ENCODE results near the gene SCO2. TPM values are rescaled to one million over a fixed set of nuclear protein-coding genes. Genes with fewer than 3 reads are reported as not detected.
A peak's percentile ranks its signal among the peaks of the same experiment; 100 is the strongest.

SCO2 gene
- total RNA-seq, 2 experiments from 2014 or later = 4.1 to 4.9 TPM

GRCh38 chr22:50497093-50497492 lies 28.3 kb downstream of the SCO2 start:
- no peak overlapping the region for H2AFZ ChIP-seq (ENCODE audit: low read length)
- H3K4me2 ChIP-seq (ENCODE audit: low read length) = no peak overlapping the region
- POLR2A ChIA-PET = interaction anchor here (0.7 to 1.0 kb wide), 2 partner anchors 29 to 163 kb away, joined by 3 to 4 read pairs; partner anchors contain the start of gene SCO2
- H3K9me2 ChIP-seq (ENCODE audit: insufficient read depth, low read length) = no peaks in the 10 kb centered on the region
- TF ChIP-seq EZH2phosphoT487 (IDR thresholded peaks at IDR 0.05; ENCODE audit: borderline replicate concordance, low read depth, low read length) (no peak), CTCF (conservative IDR thresholded peaks at IDR 0.05; ENCODE audit: low read length) (no peak)
- no peak for DNase-seq (ENCODE audit: low spot score)
- no peak overlapping the region for H3K27ac ChIP-seq (ENCODE audit: low read depth, low read length, poor library complexity, severe bottlenecking)
- H3K36me3 ChIP-seq (ENCODE audit: insufficient read depth, low read length) = no peaks in the 10 kb centered on the region
- H3K9me3 ChIP-seq (ENCODE audit: low read length) = no peaks in the 10 kb centered on the region
- no TSS peak for BruUV-seq (replicated peaks)
- no peaks in the 10 kb centered on the region for H3K79me2 ChIP-seq (ENCODE audit: insufficient read depth, low read depth, low read length)
- intact Hi-C loops (cut with micrococcal nuclease; ENCODE audit: unreplicated experiment) = no loop called here
- no peak overlapping the region for H3K4me3 ChIP-seq (ENCODE audit: low read depth, low read length, poor library complexity, severe bottlenecking)
- no peaks in the 10 kb centered on the region for H4K20me1 ChIP-seq (ENCODE audit: insufficient read depth, low read length)
- peaks cover 22% of the 10 kb centered on the region for H3K4me1 ChIP-seq (ENCODE audit: insufficient read depth, low read length, poor library complexity, severe bottlenecking)
- CTCF ChIA-PET (ENCODE audit: unreplicated experiment) = interaction anchor here (1.2 kb wide), 1 partner anchor 24 kb away, joined by 4 read pairs; no protein-coding TSS in a partner anchor

- Histone ChIP-seq H3K9me3 (ENCODE audit: low read length) (no peaks in the 10 kb centered on the region), H3K4me1 (ENCODE audit: insufficient read depth, low read length, poor library complexity, severe bottlenecking) (peaks cover 8% of the 10 kb centered on the region), H4K20me1 (ENCODE audit: insufficient read depth, low read length) (no peaks in the 10 kb centered on the region), H3K27ac (ENCODE audit: low read depth, low read length, poor library complexity, severe bottlenecking) (no peak overlapping the region), H3K36me3 (ENCODE audit: insufficient read depth, low read length) (no peaks in the 10 kb centered on the region), H3K79me2 (ENCODE audit: insufficient read depth, low read depth, low read length) (no peaks in the 10 kb centered on the region), H3K9me2 (ENCODE audit: insufficient read depth, low read length) (no peaks in the 10 kb centered on the region), H2AFZ (ENCODE audit: low read length) (peak overlapping the region; percentile 30; the same call in 1 of the 2 replicates), H3K4me3 (ENCODE audit: low read depth, low read length, poor library complexity, severe bottlenecking) (no peak overlapping the region), H3K4me2 (ENCODE audit: low read length) (peak overlapping the region; percentile 18; the same call in 1 of the 2 replicates)
- DNase-seq (ENCODE audit: low spot score) = peak; percentile 35
- POLR2A ChIA-PET = no interaction called here
- CTCF ChIA-PET (ENCODE audit: unreplicated experiment) = no interaction called here
- intact Hi-C loops (cut with micrococcal nuclease; ENCODE audit: unreplicated experiment) = no loop called here
- no TSS peak for BruUV-seq (replicated peaks)
- TF ChIP-seq CTCF (conservative IDR thresholded peaks at IDR 0.05; ENCODE audit: low read length) (no peak), EZH2phosphoT487 (IDR thresholded peaks at IDR 0.05; ENCODE audit: borderline replicate concordance, low read depth, low read length) (no peak)
Measured at GRCh38 chr22:50490531-50491308, 34.7 kb downstream of the SCO2 start.

Data from OCI-LY7 (cell line).